ENCODE results near the gene NSFL1C. TPM values are rescaled to one million over a fixed set of nuclear protein-coding genes. Genes with fewer than 3 reads are reported as not detected.

Gene NSFL1C
- total and polyA plus RNA-seq, 2 of the 4 experiments (the other 2 are of a cell fraction): 33.0 to 40.3 TPM

DNA sequence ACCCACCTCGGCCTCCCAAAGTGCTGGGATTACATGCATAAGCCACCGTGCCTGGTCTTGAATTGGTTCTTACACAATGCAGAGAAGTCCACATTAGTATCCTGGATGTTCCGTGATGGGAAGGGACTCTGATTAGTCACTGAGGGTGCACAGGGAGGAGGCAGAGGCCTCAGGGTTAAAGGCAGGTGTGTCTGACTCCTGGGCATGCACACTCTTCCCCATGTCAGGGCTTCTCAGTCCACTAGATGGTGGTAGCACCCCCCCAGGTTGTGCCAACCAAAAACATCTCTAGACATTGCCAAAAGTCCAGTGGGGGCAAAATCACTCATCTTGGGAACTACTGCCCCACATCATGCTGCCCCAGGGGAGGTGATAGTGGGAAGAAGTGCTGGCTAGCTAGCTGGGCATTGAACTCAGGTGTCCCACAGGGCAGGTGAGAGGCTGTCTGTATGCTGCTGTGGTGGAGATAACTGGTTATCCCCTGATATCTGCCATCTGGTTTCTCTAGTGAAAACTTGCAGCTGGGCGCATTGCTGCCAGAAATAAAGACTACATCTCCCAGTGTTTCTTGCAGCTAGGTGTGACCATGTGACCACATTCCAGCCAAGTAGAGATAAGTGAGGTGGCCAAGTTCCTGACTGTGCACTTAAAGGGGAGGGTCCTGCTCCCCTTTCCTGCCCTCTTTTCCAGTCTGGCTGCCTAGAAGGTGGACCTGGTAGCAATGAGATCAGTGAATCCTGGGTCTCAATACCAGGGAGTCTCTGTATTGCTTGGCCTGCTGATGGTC is 8.4 kb upstream of the NSFL1C start:
- intact Hi-C loops (cut with micrococcal nuclease): loop anchor here (10.0 kb wide), 1 partner anchor 660 kb away; no protein-coding TSS in a partner anchor
- POLR2A ChIA-PET (ENCODE audit: unreplicated experiment): no interaction called here

More for the DNA sequence above, 8.4 kb upstream of the NSFL1C start:
- H2AK9ac ChIP-seq (replicated peaks; ENCODE audit: low read depth, low read length, poor library complexity): peak overlapping the region; percentile 1
- no peak for TF ChIP-seq CHD1 (IDR thresholded peaks at IDR 0.05; ENCODE audit: low read depth, low read length)
- TF ChIP-seq, protein P1, sequence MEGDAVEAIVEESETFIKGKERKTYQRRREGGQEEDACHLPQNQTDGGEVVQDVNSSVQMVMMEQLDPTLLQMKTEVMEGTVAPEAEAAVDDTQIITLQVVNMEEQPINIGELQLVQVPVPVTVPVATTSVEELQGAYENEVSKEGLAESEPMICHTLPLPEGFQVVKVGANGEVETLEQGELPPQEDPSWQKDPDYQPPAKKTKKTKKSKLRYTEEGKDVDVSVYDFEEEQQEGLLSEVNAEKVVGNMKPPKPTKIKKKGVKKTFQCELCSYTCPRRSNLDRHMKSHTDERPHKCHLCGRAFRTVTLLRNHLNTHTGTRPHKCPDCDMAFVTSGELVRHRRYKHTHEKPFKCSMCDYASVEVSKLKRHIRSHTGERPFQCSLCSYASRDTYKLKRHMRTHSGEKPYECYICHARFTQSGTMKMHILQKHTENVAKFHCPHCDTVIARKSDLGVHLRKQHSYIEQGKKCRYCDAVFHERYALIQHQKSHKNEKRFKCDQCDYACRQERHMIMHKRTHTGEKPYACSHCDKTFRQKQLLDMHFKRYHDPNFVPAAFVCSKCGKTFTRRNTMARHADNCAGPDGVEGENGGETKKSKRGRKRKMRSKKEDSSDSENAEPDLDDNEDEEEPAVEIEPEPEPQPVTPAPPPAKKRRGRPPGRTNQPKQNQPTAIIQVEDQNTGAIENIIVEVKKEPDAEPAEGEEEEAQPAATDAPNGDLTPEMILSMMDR (conservative IDR thresholded peaks at IDR 0.05; ENCODE audit: low read depth, low read length): 0 out of 2 replicates have a peak, but pooled peaks have one; percentile 3
- CTCF ChIA-PET: interaction anchor here (1.0 kb wide), 1 partner anchor 29 kb away, joined by 3 read pairs; no protein-coding TSS in a partner anchor
- H3K4ac ChIP-seq (ENCODE audit: low read depth, low read length): no peak overlapping the region
- no peak for ATAC-seq (ENCODE audit: low read depth)
- H2BK120ac ChIP-seq (ENCODE audit: low read depth, low read length): no peak overlapping the region
- H2BK15ac ChIP-seq (ENCODE audit: low read depth, low read length): no peak overlapping the region
- no peaks in the 10 kb centered on the region; the same call in 1 of the 2 replicates for H3K27me3 ChIP-seq (ENCODE audit: control insufficient read depth, insufficient read depth, low read length)
- H2BK5ac ChIP-seq (ENCODE audit: low read depth, low read length, poor library complexity, severe bottlenecking): no peak overlapping the region
- WGBS, 2 experiments (ENCODE audit: extremely low coverage in 2 of 2, insufficient read length in 1 of 2): 70% methylated on average over 2 of the region's 4 CpGs; no CpG with 5 or more reads in 1 of the 2 experiments
- H3K27ac ChIP-seq (ENCODE audit: insufficient read depth, low read length): no peak overlapping the region
- H2BK20ac ChIP-seq (ENCODE audit: low read depth, low read length): no peak overlapping the region
- H2AK5ac ChIP-seq (ENCODE audit: low read depth, low read length): no peak overlapping the region
- DNase-seq: no peak
- H3K36me3 ChIP-seq (ENCODE audit: control insufficient read depth, insufficient read depth, low read length): no peaks in the 10 kb centered on the region
- no peak overlapping the region for H3K4me3 ChIP-seq (ENCODE audit: insufficient read depth, low read depth, low read length)
- BruUV-seq (replicated peaks): no TSS peak
- no peaks in the 10 kb centered on the region for H3K79me1 ChIP-seq (ENCODE audit: low read depth in 1 of 2, low read length in 2 of 2)
- no peaks in the 10 kb centered on the region for H4K20me1 ChIP-seq (ENCODE audit: insufficient read depth, low read length)
- no peak overlapping the region for H4K91ac ChIP-seq (ENCODE audit: insufficient read depth, low read depth, low read length)
- peaks cover 6% of the 10 kb centered on the region; the same call in 1 of the 2 replicates for H3K4me1 ChIP-seq (ENCODE audit: control insufficient read depth, insufficient read depth, low read length)
- no peak overlapping the region for H4K8ac ChIP-seq (ENCODE audit: low read depth in 2 of 2, low read length in 2 of 2)
- no peaks in the 10 kb centered on the region for H3K9me3 ChIP-seq (ENCODE audit: control insufficient read depth, insufficient read depth, low read length)
- peaks cover 10% of the 10 kb centered on the region for H3K9me1 ChIP-seq (ENCODE audit: insufficient read depth, low read length)
- no peak overlapping the region for H4K5ac ChIP-seq (ENCODE audit: low read depth, low read length)
- no peak overlapping the region for H3K9ac ChIP-seq (ENCODE audit: low read depth, low read length)
- H2AFZ ChIP-seq (replicated peaks; ENCODE audit: low read length, poor library complexity): no peak overlapping the region
- no peak overlapping the region for H3K18ac ChIP-seq (ENCODE audit: low read depth, low read length)
- no peak overlapping the region for H3K4me2 ChIP-seq (ENCODE audit: low read depth, low read length)
- in situ Hi-C loops (cut with MboI; ENCODE audit: low sequenced_read_pairs): no loop called here
- H3K14ac ChIP-seq (replicated peaks; ENCODE audit: low read depth, low read length): no peak overlapping the region
- dilution Hi-C loops (cut with HindIII; ENCODE audit: low sequenced_read_pairs, unreplicated experiment): no loop called here
- H3K23ac ChIP-seq (ENCODE audit: low read depth, low read length): no peak overlapping the region
- H3K56ac ChIP-seq (ENCODE audit: extremely low read depth, insufficient read depth, low read length): no peak overlapping the region
